GM18505 (cell line): ENCODE results near the gene FGF4.
"Not testable (repeated sequence)": the region's sequence is repeated elsewhere in the genome, so short reads cannot be mapped to it uniquely, and the experiment has no call there.

ENCODE experiments used
- ATAC-seq: cut with Tn5 transposase; IDR thresholded peaks from one replicate; pipeline ENCODE4 v1.9.1; 2021; ENCODE audit not compliant: unreplicated experiment
- POLR2A ChIP-seq: IDR thresholded peaks from 4 replicates; pipeline ENCODE4 v1.6.1; 2011; ENCODE audit warnings: borderline replicate concordance; ENCODE audit not compliant: insufficient read depth, insufficient read length; ENCODE audit errors: extremely low read depth

FGF4 gene

DNA sequence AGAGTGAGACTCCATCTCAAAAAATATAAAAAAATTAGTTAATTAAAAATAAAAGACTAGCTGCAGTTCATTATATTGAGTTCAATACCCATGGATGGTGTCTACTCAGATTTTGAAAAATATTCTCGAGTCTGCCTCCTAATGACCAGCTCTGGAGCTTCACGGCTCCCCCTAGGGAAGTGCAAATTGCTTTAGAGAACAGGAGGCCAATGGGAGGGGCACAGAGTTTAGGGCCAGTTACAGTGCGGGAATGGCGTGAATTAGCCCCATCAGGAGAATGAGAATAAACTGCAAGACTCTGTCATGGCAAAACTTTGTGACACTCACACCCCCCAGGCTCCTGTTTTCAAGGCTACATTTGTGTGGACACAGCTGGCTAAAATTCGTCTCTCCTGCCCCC lies 4.6 kb downstream of the FGF4 start:
- no peak for ATAC-seq
- TF ChIP-seq POLR2A: no peak

DNA sequence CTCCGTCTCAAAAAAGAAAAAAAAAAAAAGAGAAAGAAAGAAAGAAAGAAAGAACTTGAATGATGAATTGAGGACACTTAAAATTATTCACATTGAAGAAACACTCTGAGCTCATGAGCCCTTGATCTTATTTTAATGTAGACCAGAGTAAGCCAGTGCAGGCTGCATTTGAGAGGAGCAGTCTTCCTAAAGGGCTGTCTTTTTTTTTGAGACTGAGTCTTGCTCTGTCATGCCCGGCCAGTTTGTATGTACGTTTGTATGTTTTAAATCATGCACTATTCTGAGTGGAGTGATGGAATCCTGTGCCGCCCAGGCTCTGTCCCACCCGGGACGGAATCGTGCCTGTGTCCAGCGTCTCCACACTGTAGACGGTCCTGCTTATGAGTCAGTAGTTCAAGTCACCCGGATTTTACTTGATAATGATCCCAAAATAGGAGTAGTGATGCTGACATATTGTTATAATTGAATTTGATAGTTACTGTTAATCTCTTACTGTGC lies 9.6 kb downstream of the FGF4 start:
- TF ChIP-seq POLR2A: no peak
- no peak for ATAC-seq

DNA sequence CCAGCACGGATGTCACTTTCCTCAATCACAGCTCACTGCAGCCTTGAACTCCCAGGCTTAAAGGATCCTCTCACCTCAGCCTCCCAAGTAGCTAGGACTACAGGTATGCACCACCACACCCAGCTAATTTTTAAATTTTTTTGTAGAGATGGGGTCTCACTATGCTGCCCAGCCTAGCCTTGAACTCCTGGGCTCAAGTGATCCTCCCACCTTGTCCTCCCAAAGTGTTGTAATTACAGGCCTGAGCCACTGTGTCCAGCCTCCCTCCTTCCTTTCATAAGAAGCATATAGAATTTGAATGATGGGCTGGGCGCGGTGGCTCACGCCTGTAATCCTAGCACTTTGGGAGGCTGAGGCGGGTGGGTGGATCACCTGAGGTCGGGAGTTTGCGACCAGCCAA lies 10.2 kb downstream of the FGF4 start:
- not testable (repeated sequence) for ATAC-seq

DNA sequence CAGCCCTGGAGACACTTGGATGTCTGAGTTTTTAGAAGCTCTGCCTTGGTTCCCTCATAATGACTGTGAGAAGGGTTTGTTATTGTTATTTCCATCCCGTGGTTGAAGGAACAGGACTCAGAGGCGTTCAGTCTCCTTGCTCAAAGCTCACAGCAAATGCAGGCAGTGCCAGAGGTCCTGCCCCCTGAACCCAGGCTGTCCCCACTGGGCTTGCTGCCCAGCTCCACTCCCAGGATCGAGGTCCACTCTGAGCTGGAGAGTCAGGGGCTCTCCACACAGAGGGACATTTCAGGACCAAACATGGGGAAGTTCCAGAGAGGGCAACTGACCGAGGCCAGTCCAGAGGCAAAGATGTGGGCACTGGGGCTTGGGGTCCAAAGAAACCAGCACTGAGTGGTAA lies 14.8 kb downstream of the FGF4 start:
- no peak for TF ChIP-seq POLR2A
- no peak for ATAC-seq

GRCh38 chr11:69752890-69753289 lies 22.3 kb downstream of the FGF4 start:
- TF ChIP-seq POLR2A: no peak

GRCh38 chr11:69750875-69751597 lies 24.1 kb downstream of the FGF4 start:
- TF ChIP-seq POLR2A: no peak
- no peak for ATAC-seq

More at GRCh38 chr11:69752890-69753289, 22.3 kb downstream of the FGF4 start:
- no peak for ATAC-seq

GRCh38 chr11:69750108-69750850 lies 24.9 kb downstream of the FGF4 start:
- ATAC-seq: no peak

DNA sequence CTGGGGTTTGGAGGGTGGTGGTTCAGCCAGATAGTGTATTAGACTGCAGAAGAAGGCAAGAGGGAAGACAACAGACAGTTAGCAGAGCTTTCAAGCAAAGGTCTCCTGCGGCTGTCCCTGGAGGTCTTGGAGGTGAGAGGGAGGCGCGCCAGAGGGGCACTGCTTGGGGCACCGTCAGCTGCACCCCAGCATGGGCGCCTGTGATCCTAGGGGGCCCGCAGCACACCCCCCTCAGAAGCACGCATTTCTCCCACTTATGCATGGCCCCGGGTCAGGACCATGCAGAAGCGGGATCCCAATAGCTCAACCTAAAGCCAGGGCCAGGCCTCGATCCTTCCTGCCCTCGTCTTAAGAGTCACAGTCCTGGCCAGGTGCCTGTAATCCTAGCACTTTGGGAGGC lies 26.5 kb downstream of the FGF4 start:
- TF ChIP-seq POLR2A: no peak
- ATAC-seq: no peak

More at GRCh38 chr11:69750108-69750850, 24.9 kb downstream of the FGF4 start:
- TF ChIP-seq POLR2A: no peak

GRCh38 chr11:69746752-69747742 lies 28.1 kb downstream of the FGF4 start:
- no peak for TF ChIP-seq POLR2A

GRCh38 chr11:69746140-69746539 lies 29.0 kb downstream of the FGF4 start:
- no peak for ATAC-seq
- no peak for TF ChIP-seq POLR2A

More at GRCh38 chr11:69746752-69747742, 28.1 kb downstream of the FGF4 start:
- no peak for ATAC-seq

DNA sequence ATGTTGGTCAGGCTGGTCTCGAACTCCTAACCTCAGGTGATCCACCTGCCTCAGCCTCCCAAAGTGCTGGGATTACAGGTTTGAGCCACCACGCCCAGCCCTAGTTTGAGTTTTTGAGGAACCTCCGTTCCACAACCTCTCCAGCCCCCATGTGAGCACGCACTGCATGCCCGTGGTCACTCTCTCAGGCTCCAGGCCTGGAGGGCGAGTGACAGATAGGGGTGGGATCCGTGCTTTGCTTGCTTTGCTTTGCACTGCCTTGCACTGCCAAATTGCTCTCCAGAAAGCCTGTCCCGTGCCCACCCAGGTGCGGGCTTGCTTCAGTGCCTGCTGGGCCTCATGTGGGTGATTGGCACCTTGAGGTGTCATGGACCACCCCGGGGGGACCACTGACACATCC lies 29.9 kb downstream of the FGF4 start:
- no peak for ATAC-seq
- TF ChIP-seq POLR2A: no peak

- TF ChIP-seq POLR2A: no peak
- ATAC-seq: no peak
These were observed 30.7 kb downstream of the FGF4 start for GRCh38 chr11:69744435-69744834.

GRCh38 chr11:69734841-69735240 lies 40.3 kb downstream of the FGF4 start:
- no peak for TF ChIP-seq POLR2A
- no peak for ATAC-seq
